PC-3 (cell line): ENCODE results near the gene ZNF324.
"Not testable (repeated sequence)": the region's sequence is repeated elsewhere in the genome, so short reads cannot be mapped to it uniquely, and the experiment has no call there.

ENCODE experiments used
- CTCF ChIP-seq: fragments of 300-600 bp; sonication (generic); conservative IDR thresholded peaks from 2 replicates; pipeline ENCODE4 v1.5.1; 2017; ENCODE audit warnings: antibody characterized with exemption, low read depth, mild to moderate bottlenecking, low read length
- EZH2 ChIP-seq: fragments of 300-600 bp; sonication (generic); IDR thresholded peaks from one replicate; pipeline ENCODE4 v1.6.1; 2017; ENCODE audit warnings: antibody characterized with exemption, mild to moderate bottlenecking, low read length; ENCODE audit not compliant: unreplicated experiment

- not testable (repeated sequence) for TF ChIP-seq EZH2, CTCF
Measured at GRCh38 chr19:58449980-58450379, 16.9 kb upstream of the ZNF324 start.
